Heart left ventricle (tissue), 16 donors: ENCODE results near the gene XPOT. TPM values are rescaled to one million over a fixed set of nuclear protein-coding genes. Genes with fewer than 3 reads are reported as not detected.

Experiments
- ATAC-seq, 4 donors: fragments of 200-7000 bp; cut with Tn5 transposase; one replicate each; pipeline ENCODE4 v1.9.1; 2020 to 2022; ENCODE audit warnings: moderate library complexity in 4 of 4, mild to moderate bottlenecking in 3 of 4, moderate number of reproducible peaks in 1 of 4
- DNase-seq, 5 donors: peaks; one replicate each; pipeline ENCODE4 v3.0.0-alpha.2; 2020
- H3K27ac ChIP-seq, 12 donors: fragments of 200-600 bp; sonication (generic) in 4 of 12; one replicate each; pipeline versions ENCODE4 v1.5.0 to v1.8.0; 2016 to 2022; ENCODE audit warnings: mild to moderate bottlenecking in 2 of 12
- H3K27me3 ChIP-seq, 9 donors: fragments of 200-600 bp; sonication (generic) in 2 of 9; one replicate each; pipeline versions ENCODE4 v1.5.1 to v1.8.0; 2016 to 2022; ENCODE audit warnings: mild to moderate bottlenecking in 3 of 9
- H3K36me3 ChIP-seq, 9 donors: fragments of 200-600 bp; sonication (generic) in 2 of 9; one replicate each; pipeline versions ENCODE4 v1.5.0 to v1.8.0; 2018 to 2022; ENCODE audit warnings: mild to moderate bottlenecking in 2 of 9
- H3K4me1 ChIP-seq, 12 donors: fragments of 200-600 bp; sonication (generic) in 4 of 12; one replicate each; pipeline versions ENCODE4 v1.5.0 to v1.8.0; 2016 to 2022; ENCODE audit warnings: mild to moderate bottlenecking in 3 of 12
- H3K4me3 ChIP-seq, 12 donors: fragments of 200-600 bp; sonication (generic) in 4 of 12; one replicate each; pipeline versions ENCODE4 v1.5.0 to v1.8.0; 2017 to 2022; ENCODE audit warnings: mild to moderate bottlenecking in 9 of 12, moderate library complexity in 4 of 12
- H3K9me3 ChIP-seq, 12 donors: fragments of 200-600 bp; sonication (generic) in 4 of 12; one replicate each; pipeline versions ENCODE4 v1.5.0 to v1.8.0; 2016 to 2022; ENCODE audit warnings: mild to moderate bottlenecking in 1 of 12
- POLR2A ChIP-seq, 2 donors: fragments of 450-650 bp; IDR thresholded peaks; one replicate each; pipeline ENCODE4 v1.6.1; 2017; ENCODE audit warnings: antibody characterized with exemption in 2 of 2, mild to moderate bottlenecking in 2 of 2, moderate library complexity in 2 of 2
- WGBS, 4 donors: extraction: QIAGEN DNeasy Blood & Tissue Kit in 2 of 4; methylation state at CpG; one replicate each; pipeline versions ENCODE4 v1.1.5 to v1.1.7; 2013 to 2018; 5-methylcytosine and 5-hydroxymethylcytosine counted together
- intact Hi-C, 10 donors: fragments of 100-400 bp; cut with DNase I; formaldehyde crosslinking; loops; one replicate each; pipeline versions ENCODE4 v1.11.1 to v1.14.2; 2022
- polyA plus RNA-seq, 2 donors: library from polyadenylated mRNA; stranded (reverse); fragments of 200-250 nt; gene quantifications; one replicate each; pipeline ENCODE4 v1.2.3, GENCODE V29; 2013
- total RNA-seq, 9 donors: library from RNA; depleted of rRNA in 2 of 9; stranded (reverse); fragments of >200 nt in 2 of 9; fragmentation: NEBNext Ultra II Directional in 3 of 9; extraction: Animal tissue kit (Norgen Biotek cat#: 25700) in 3 of 9; gene quantifications; one replicate each; pipeline versions ENCODE4 v1.1.0 to v1.2.4, GENCODE V29; 2016 to 2023
- TF ChIP-seq, protein P1 (sequence below), 12 donors: fragments of 200-600 bp; sonication (generic) in 4 of 12; IDR thresholded peaks; one replicate each; pipeline versions ENCODE4 v1.5.0 to v1.8.0; 2018 to 2022; ENCODE audit warnings: antibody characterized with exemption in 12 of 12, mild to moderate bottlenecking in 5 of 12
- donor health status: ischemic (EF 13 %, LVEDD 7.1; RV severe dilation, severe dysfunction).
- donor health status: healthy with polysubstance abuse.
- donor health status: DM: no; HTN: yes; CAD: no.
- donor health status: DM: no; HTN: no; CAD: no.
- donor health status: ischemic (EF 25% LVEDD 6.9; RV normal size, moderate dysfunction).
- donor health status: ischemic (EF 25% LVEDD 5.7; RV mildly dilated, moderate dysfunction).
- donor health status: healthy.
- donor health status: DM: yes; HTN: yes; CAD: no.
- donor health status: ischemic (EF 35%, LVEDD 5.7; RV mildly dilated, moderate dysfunction).
- donor health status: nonischemic (EF 11% LVEDD 7.7; RV severe dilation, severe dysfunction).
- donor health status: DM: yes; HTN: yes; CAD: no.
- donor health status: PGD.
- donor health status: ischemic (EF 29% LVEDD 5.4; RV normal size, mild dysfunction).
- donor health status: nonischemic (EF 23%, LVEDD 6.1; RV moderate dilation, normal function).

The XPOT gene
- total and polyA plus RNA-seq, 11 donors: 6.3 to 37.6 (median 22.0) TPM

GRCh38 chr12:64413884-64414283, 9.7 kb downstream of the XPOT start:
- H3K9me3 ChIP-seq: no peaks in the 10 kb centered on the region
- H3K4me1 ChIP-seq: no peaks in the 10 kb centered on the region
- 89 to 94% (median 90%) methylated on average over 2 of the region's 2 CpGs for WGBS, 4 donors
- H3K4me3 ChIP-seq: no peak overlapping the region
- intact Hi-C loops: loop anchor here in 1 of 10 donors (5.0 kb wide), 1 partner anchor 33 kb away; no protein-coding TSS in a partner anchor
- H3K36me3 ChIP-seq: peaks cover 0 to 95% (median 91%) of the 10 kb centered on the region in 9 donors
- H3K27ac ChIP-seq: no peak overlapping the region
- H3K27me3 ChIP-seq: no peaks in the 10 kb centered on the region
- DNase-seq (no peak), ATAC-seq (no peak)
- TF ChIP-seq, protein P1, sequence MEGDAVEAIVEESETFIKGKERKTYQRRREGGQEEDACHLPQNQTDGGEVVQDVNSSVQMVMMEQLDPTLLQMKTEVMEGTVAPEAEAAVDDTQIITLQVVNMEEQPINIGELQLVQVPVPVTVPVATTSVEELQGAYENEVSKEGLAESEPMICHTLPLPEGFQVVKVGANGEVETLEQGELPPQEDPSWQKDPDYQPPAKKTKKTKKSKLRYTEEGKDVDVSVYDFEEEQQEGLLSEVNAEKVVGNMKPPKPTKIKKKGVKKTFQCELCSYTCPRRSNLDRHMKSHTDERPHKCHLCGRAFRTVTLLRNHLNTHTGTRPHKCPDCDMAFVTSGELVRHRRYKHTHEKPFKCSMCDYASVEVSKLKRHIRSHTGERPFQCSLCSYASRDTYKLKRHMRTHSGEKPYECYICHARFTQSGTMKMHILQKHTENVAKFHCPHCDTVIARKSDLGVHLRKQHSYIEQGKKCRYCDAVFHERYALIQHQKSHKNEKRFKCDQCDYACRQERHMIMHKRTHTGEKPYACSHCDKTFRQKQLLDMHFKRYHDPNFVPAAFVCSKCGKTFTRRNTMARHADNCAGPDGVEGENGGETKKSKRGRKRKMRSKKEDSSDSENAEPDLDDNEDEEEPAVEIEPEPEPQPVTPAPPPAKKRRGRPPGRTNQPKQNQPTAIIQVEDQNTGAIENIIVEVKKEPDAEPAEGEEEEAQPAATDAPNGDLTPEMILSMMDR (IDR thresholded peaks at IDR 0.05): no peak
- no peak for TF ChIP-seq POLR2A (IDR thresholded peaks at IDR 0.05)

DNA sequence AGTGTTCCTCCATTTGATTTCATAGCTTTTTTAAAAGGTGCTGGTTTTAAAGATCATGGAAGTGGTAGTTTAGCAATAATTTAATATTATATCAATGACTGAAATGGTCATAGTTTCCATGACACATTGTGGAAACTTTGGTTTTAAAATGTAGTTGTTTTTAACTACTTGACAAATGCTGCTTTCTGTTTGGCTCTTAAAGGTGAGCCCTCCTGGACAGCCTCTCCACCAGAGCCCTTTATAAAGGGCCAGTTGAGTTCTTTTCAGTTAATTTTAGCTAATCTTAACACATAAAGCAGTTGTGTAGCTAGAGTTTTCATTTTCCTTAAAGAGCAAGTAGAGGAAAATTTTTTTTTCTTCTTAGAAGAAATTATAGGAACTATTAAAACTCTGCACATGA, 14.0 kb downstream of the XPOT start:
- TF ChIP-seq, protein P1 (IDR thresholded peaks at IDR 0.05): no peak
- TF ChIP-seq POLR2A (IDR thresholded peaks at IDR 0.05): no peak
- Histone ChIP-seq H3K4me3 (no peak overlapping the region), H3K4me1 (no peaks in the 10 kb centered on the region), H3K9me3 (no peaks in the 10 kb centered on the region), H3K27me3 (no peaks in the 10 kb centered on the region), H3K36me3 (peaks cover 0 to 100% (median 100%) of the 10 kb centered on the region in 9 donors), H3K27ac (no peak overlapping the region)
- ATAC-seq: no peak
- intact Hi-C loops: no loop called here
- DNase-seq: no peak

DNA sequence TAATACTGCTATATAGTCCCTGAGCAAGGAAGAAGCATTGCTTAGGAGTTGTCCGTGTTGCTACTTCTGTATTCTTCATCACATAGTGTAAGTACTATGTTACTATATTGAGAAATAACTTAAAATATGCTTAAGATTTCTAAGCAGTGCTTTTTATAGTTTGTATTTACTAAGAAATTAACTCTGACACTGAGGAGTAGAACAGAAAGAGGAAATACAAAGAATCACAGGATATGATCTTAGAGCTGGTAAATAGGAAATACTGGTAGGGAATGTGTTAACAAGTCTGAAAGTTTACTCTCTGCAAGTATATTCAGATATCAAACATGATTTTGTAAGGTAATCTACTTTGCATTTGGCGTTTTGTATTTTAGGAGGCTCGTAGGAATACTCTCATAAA, 15.5 kb downstream of the XPOT start:
- peak overlapping the region in 2 of 12 donors; percentile 6 to 28 for H3K27ac ChIP-seq
- intact Hi-C loops: loop anchor here in 4 of 10 donors (5.0 to 10.0 kb wide), 4 partner anchors 63 to 75 kb away; no protein-coding TSS in a partner anchor
- H3K4me1 ChIP-seq: no peaks in the 10 kb centered on the region
- no peak for DNase-seq
- peaks cover 0 to 100% (median 100%) of the 10 kb centered on the region in 9 donors for H3K36me3 ChIP-seq
- H3K27me3 ChIP-seq: no peaks in the 10 kb centered on the region
- no peaks in the 10 kb centered on the region for H3K9me3 ChIP-seq
- no peak overlapping the region for H3K4me3 ChIP-seq
- WGBS, 4 donors: 60 to 77% (median 63%) methylated on average over 3 of the region's 3 CpGs
- ATAC-seq: no peak
- no peak for TF ChIP-seq POLR2A (IDR thresholded peaks at IDR 0.05)
- TF ChIP-seq, protein P1 (IDR thresholded peaks at IDR 0.05): no peak

DNA sequence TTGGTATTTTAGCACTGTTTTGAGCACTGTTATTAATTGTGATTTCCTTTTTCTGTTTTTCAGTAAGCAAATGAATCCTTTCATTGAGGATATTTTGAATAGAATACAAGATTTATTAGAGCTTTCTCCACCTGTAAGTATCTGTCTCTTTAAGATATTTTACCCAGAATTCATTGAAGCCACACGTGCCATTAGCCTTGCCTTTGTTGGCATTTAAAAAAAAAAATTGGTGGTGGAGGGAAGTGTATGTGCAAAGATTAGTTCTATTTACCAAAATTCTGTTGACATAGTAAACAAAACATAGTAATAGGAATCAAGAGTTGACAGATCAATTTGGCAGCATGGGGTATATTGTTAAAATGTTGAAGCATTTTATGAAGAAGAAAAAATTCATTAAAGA, 23.8 kb downstream of the XPOT start:
- intact Hi-C loops: loop anchor here in 2 of 10 donors (10.0 kb wide), 2 partner anchors 57 to 67 kb away; no protein-coding TSS in a partner anchor
- no peak overlapping the region for H3K27ac ChIP-seq
- TF ChIP-seq POLR2A (IDR thresholded peaks at IDR 0.05): no peak
- TF ChIP-seq, protein P1 (IDR thresholded peaks at IDR 0.05): no peak
- no peaks in the 10 kb centered on the region for H3K27me3 ChIP-seq
- no peak overlapping the region for H3K4me3 ChIP-seq
- ATAC-seq: no peak
- no peaks in the 10 kb centered on the region for H3K4me1 ChIP-seq
- WGBS, 4 donors: 21 to 55% (median 24%) methylated on average over 1 of the region's 1 CpG
- DNase-seq: no peak
- H3K9me3 ChIP-seq: no peaks in the 10 kb centered on the region
- H3K36me3 ChIP-seq: peaks cover 0 to 100% (median 97%) of the 10 kb centered on the region in 9 donors
